IPS-18c (cell line): ENCODE results near the gene AUNIP.
A peak's percentile ranks its signal among the peaks of the same experiment; 100 is the strongest.
"Not testable (repeated sequence)": the region's sequence is repeated elsewhere in the genome, so short reads cannot be mapped to it uniquely, and the experiment has no call there.

ENCODE experiments used
- H3K4me3 ChIP-seq: 2 replicates; pipeline ENCODE4 v1.7.0; 2013; ENCODE audit warnings: low read depth, mild to moderate bottlenecking, low read length, moderate library complexity; ENCODE audit not compliant: insufficient read depth
- H3K9me3 ChIP-seq: one replicate; pipeline ENCODE4 v1.6.1; 2013; ENCODE audit warnings: mild to moderate bottlenecking, low read length, moderate library complexity; ENCODE audit not compliant: control insufficient read depth, insufficient read depth

Gene AUNIP

DNA sequence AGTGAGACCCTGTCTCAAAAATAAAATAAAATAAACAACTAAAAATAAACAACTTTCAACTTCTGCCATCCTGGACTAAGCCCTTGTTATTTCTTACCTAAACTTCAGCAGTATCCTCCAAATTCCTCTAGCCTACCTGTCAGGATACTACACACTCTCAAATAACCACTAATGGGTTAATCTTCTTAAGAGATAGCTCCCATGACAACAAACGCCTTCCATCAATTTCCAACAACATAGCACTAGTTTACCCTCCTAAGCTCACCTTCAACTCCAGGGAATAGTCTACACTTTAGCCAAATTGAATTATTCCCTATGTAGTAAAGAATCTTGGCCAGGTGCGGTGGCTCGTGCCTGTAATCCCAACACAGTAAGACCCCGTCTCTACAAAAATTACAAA lies 11.3 kb downstream of the AUNIP start:
- Histone ChIP-seq H3K9me3 (no peaks in the 10 kb centered on the region), H3K4me3 (no peak overlapping the region)

DNA sequence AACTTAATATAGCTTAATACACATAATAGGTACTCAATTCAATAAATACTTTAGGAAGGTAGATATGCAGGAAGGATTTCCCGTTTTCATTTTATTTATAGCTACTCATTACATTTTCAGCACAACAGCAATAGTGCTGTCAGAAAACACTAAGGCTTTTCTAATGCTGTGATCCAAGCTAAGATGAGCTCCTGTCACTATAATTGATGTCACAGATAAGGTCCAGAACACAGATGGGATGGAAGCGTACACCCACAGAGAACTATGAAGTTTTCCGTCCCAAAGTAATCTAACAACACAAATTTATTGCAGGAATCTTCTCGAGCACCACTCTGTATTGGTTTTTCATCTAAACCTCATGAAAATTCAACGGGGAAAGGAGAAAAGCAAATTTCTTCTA lies 13.6 kb downstream of the AUNIP start:
- Histone ChIP-seq H3K9me3 (no peaks in the 10 kb centered on the region), H3K4me3 (no peak overlapping the region)

DNA sequence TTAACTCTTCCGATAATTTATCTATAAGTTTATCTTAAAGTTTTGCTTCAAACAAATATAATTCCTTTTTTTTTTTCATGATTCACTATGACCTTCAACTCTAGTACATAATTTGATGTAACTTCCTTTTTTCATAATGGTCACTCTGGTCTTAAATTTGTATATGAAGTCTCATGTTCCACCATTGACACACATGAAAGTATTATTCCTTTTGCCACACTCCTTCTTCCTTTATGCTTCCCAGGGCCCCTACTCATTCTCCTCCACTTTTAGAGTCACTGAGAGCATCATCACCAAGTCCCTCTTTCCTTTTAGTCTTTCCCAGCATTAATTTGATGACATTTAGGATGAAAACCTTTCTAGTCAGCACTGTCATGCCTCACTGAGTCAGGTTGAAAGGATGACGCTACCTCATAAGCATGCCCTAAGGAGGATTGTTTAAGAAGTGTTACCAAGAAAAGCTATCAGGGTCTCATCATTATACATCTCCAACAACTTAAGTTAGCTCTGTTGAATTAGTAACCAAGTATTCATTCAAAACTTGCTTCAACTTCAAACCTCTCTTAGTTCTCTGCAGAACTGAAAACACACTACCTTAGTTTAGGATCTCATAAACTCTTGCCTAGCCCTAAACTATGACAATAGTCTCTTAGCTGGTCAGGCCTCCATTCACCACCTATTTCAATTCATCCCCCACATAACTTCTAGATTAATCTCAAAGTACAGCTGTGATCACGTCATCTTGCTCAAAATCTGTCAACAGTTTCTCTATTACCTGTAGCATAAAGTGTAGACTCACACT lies 14.5 kb downstream of the AUNIP start:
- Histone ChIP-seq H3K4me3 (no peak overlapping the region), H3K9me3 (no peaks in the 10 kb centered on the region)

DNA sequence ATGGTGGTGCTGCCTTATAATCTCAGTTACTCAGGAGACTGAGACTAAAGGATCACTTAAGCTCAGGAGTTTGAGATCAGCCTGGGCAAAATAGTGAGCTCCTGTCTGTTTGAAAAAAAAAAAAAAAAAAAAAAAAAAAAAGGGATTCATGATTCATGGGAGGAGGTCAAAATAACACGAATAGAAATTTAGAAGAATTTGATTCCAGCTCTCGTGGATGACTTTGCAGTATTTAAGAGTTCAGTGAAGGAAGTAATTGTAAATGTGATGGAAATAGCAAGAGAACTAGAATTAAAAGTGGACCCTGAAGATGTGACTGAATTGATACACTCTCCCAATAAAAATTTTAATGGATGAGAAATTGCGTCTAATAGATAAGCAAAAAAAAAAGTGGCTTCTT lies 15.8 kb downstream of the AUNIP start:
- Histone ChIP-seq H3K9me3 (no peaks in the 10 kb centered on the region), H3K4me3 (no peak overlapping the region)

DNA sequence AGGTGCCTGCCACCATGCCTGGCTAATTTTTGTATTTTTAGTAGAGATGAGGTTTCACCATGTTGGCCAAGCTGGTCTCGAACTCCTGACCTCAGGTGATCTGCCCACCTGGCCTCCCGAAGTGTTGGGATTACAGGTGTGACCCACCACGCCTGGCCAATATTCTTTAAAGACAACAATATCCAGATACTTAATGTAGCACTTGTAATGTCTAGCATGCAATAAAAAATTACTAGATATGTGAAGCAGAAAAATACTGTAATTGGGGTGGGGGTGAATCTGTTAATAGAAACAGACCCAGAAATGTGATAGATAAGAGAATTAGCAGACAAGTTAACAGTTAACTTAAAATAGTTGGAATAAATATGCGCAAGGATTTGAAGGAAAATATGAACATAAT lies 19.4 kb downstream of the AUNIP start:
- not testable (repeated sequence) for H3K9me3 ChIP-seq, H3K4me3 ChIP-seq

DNA sequence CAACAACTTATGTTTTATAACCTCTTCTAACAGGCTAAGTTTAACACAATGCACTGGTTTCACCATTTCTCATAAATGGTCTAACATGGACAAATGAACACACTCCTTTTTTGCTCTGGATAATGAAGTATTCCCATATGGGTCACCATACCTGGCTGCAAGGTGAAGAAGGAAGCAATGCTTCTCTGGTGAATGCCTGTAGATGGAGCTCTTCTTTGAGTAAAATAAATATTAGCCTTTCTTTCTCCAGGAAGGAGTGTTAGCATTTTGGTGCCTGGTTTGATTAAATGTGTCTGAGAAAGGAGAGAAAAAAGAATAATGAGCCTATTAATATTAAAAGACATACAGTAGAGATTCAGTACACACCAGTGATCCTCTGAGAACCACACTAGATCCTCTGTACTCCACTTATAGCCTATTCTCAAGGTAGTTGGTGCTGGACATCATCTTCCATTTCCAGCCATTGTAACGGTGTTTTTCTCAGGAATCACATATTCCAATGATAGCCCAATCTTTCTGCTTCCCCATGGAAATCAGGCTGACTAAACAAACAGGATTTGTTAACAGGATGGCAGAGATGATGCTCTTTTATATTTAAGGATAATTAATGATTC lies 21.9 kb downstream of the AUNIP start:
- H3K9me3 ChIP-seq, result no peaks in the 10 kb centered on the region
- no peak overlapping the region for H3K4me3 ChIP-seq

DNA sequence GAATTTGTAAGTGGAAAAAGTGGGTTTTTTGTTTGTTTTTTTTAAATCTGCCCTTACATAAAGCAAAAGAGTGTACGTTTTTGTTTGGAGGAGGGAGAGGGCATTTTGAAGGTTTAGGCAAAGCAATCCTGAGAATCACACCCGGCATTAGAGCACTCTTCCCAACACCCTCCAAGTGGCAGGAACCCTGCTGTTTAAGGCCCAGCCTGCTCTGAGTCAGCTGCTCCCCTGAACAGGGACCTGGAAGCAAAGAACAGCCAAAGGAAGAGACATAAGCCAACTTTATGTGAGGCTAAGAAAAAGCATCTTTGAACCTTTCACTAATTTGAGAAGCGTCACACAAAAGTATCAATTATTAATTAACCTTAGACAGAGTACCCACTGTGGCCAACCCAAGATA lies 22.6 kb downstream of the AUNIP start:
- H3K9me3 ChIP-seq, result no peaks in the 10 kb centered on the region
- no peak overlapping the region for H3K4me3 ChIP-seq

DNA sequence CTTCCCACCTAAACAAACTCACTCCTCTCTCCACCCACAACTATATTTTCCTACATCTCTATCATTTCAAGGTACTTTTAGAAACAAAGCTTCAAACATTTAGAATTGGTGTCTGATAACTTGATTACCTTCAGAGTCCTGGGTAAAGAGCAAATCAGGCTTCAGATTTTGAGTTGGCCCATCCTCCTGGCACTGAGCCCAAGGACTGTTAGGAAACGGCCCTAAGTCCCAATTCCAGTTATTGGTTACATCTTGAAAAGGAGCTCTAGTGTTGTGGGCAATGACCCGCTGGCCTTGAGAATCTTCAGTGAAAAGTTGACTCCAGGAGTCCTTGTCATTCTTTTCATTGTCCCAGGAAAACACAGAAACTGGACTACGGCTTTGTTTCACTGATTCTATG lies 24.4 kb downstream of the AUNIP start:
- H3K4me3 ChIP-seq, result no peak overlapping the region
- H3K9me3 ChIP-seq, result no peaks in the 10 kb centered on the region

DNA sequence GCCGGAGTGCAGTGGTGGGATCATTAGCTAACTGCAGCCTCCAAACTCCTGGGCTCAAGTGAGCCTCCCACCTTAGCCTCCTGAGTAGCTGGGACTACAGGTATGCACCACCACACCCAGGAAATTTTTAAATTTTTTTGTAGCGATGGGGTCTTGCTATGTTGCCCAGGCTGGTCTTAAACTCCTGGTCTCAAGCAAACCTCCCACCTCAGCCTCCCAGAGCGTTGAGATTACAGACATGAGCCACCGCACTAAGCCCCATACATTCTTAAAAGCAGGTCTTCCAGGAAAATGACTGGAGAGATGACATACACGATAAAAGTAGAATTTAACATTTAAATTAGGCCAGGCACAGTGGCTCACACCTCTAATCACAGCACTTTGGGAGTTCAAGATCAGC lies 26.1 kb downstream of the AUNIP start:
- Histone ChIP-seq H3K4me3 (no peak overlapping the region), H3K9me3 (no peaks in the 10 kb centered on the region)

DNA sequence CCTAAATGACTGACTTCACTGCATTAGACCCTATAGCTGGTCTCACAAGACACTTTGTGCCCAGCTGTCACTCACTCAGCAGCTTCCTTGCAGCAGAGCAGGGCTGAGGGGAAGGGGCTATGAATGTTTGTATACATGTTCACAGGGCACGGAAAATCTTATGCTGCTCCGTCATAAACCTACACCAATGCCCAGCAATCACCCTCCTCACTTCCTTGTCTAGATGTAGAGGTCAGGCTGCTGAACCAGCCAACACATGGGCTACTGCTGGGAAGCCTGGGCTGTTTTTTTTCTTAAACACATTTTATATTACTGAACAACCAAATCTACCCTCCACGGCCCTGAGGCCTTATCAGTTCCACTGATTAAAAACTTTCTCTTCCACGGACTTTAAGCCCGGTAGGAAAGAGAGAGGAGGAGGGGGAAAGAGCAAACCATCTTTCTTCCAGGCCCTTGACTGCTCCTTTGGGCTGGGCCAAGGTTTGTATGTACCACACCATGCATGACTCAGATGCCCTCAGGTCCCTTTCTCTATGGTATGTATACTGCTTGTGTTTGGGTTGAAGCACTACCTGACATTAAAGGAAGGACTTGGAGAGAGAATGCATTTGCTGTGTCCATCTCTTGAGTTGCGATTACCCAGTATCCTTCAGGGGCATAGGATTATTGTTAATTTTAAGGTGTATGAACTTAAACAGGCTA lies 26.8 kb downstream of the AUNIP start:
- no peak overlapping the region for H3K4me3 ChIP-seq
- no peaks in the 10 kb centered on the region for H3K9me3 ChIP-seq

DNA sequence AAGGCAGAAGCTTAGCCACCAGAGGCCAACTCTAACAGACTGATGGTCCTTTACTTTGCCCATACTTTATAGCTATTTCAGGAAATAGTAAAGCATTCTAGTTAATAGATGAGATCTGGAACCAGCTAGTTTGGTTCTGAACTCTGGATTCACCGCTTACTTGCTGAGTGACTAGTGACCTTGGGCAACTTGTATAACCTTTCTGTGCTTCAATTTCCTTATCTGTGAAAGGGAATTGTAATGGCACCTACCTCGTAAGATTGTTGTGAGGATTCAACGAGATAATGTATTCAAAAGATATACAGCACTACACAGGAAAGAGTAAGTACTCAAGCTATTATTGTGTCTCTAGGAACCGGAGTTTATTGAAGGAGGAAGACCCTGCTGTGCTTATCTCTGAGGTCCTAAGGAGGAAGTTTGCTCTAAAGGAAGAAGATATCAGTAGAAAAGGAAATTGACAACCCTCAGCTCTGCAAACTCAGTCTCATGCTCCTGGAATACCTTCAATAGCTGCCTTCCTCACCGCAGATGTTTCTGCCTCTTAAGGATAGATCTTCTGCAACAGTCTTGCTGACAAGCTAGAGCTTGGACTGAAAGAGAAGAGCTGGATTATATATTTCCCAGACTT lies 27.6 kb downstream of the AUNIP start:
- H3K9me3 ChIP-seq, result no peaks in the 10 kb centered on the region
- no peak overlapping the region for H3K4me3 ChIP-seq

DNA sequence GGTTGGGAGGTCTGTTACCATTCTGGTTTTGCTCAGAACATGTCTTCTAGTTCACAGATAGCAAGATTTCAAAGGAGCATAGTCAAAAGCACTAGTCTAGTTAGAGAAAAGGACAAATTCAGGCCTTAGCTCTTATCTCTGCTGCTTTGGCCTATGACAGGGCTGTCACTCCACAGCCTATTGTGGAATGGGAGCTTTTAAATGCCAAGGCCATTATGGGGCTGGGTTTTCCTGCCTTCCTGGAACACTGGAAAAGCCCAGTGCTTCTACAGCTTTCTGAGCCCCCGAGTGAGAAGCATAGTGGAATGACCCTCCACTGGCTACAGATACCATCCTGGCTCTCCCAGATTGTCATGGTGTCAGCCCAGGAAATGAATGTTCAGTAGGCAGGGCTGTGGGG lies 30.2 kb downstream of the AUNIP start:
- Histone ChIP-seq H3K4me3 (no peak overlapping the region), H3K9me3 (no peaks in the 10 kb centered on the region)

DNA sequence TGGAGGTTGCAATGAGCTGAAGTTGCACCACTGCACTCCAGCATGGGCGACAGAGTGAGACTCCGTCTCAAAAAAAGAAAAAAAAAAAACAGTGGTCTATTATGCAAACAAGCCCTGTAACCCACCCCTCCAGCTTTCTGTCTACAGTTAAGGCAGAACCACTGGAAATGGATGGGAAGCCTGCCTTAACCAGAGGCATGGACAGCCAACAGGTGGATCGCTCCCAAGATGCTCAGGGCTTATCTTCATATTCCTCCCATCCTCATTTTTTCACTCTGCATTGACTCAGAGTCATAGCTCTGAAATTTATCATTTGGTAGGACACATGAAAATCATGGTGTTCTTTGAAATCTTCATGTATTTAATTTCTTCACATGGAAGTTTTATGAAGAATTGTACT lies 30.8 kb downstream of the AUNIP start:
- no peaks in the 10 kb centered on the region for H3K9me3 ChIP-seq

DNA sequence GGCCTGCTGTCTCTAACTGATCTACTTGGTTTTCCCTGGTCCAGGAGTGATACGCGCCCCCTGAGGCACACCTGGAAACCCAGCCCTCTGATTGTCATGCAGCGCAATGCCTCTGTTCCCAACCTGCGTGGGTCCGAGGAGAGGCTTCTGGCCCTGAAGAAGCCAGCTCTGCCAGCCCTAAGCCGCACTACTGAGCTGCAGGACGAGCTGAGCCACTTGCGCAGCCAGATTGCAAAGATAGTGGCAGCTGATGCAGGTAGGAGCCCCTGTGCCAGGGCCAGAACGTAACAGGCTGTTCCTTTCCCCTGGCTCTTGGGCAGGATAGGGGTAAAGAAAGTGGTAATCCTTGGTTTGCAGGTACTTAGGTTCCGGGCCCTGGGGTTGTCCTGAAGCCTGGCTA lies 32.7 kb downstream of the AUNIP start:
- Histone ChIP-seq H3K4me3 (no peak overlapping the region), H3K9me3 (no peaks in the 10 kb centered on the region)

More for the DNA sequence above, 30.8 kb downstream of the AUNIP start:
- H3K4me3 ChIP-seq, result no peak overlapping the region

DNA sequence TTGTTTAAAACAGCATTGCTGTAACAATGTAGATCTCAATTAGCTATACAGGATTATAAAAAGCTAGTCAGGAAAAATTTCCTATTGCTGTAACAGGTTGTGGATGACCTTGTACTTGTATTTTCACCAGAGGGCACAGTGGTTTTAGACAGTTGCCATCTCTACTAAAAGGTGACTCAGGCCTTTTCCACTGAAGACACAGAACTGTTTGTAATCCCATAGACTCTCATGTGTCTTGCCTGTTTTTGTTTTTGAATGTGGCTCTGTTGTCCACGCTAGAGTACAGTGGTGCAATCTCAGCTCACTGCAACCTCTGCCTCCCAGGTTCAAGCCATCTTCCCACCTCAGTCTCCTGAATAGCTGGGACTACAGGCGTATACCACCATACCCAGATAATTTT lies 33.7 kb downstream of the AUNIP start:
- Histone ChIP-seq H3K9me3 (no peaks in the 10 kb centered on the region), H3K4me3 (no peak overlapping the region)

DNA sequence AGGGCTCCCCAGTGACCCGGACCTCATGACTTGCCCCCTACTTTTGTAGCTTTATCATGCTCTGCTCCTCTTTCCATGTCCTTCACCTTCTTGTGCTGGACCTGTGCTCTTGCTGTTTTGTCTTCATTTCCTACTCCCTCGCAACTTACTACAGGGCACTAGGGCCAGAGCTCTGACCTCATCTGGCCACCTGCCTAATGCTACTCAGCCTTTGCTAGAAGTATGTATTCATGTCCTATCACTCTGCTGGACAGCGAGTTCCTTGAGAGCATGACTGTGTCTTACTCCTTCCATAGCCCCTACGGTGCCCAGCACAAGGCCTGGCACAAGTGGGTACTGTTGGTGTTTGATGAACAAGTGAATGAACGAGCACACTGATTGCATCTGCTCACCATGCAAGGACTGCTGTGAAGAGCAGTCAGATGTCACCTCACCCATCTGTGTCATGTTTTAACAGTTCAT lies 37.6 kb downstream of the AUNIP start:
- no peak overlapping the region for H3K4me3 ChIP-seq
- H3K9me3 ChIP-seq, result no peaks in the 10 kb centered on the region

DNA sequence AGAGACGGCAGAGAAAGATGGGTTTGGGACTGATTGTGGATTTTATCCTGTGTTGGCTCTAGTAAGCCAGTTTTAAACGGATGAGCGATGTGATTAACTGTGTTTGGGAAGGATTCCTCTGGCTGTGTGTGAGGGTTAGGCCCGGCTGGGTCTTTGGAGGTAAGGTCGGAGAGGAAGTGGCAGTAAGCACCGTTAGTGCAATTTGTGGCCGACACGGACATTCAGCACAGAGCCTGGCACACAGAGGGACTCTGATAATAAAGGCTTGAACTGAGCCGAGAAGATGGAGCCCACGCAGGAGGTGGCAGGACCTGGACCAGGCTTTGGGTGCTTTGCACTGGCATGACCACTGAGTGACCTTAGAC lies 38.2 kb downstream of the AUNIP start:
- H3K4me3 ChIP-seq, result peak overlapping the region; percentile 94

More for the DNA sequence above, 38.2 kb downstream of the AUNIP start:
- no peaks in the 10 kb centered on the region for H3K9me3 ChIP-seq
